ES-I3 (cell line): ENCODE data around the gene NDUFS3.

Experiments used
- H3K36me3 ChIP-seq: 2 replicates; pipeline ENCODE4 v1.6.1; 2013; ENCODE audit warnings: mild to moderate bottlenecking, low read length, control low read depth, moderate library complexity; ENCODE audit not compliant: insufficient read depth
- H3K4me1 ChIP-seq: 2 replicates; pipeline ENCODE4 v1.6.1; 2013; ENCODE audit warnings: mild to moderate bottlenecking, control low read depth, low read length; ENCODE audit not compliant: insufficient read depth
- H3K9ac ChIP-seq: 2 replicates; pipeline ENCODE4 v1.6.1; 2013; ENCODE audit warnings: low read depth, mild to moderate bottlenecking, low read length, moderate library complexity
- H3K9me3 ChIP-seq: 2 replicates; pipeline ENCODE4 v1.6.1; 2013; ENCODE audit warnings: mild to moderate bottlenecking, low read length, moderate library complexity; ENCODE audit not compliant: control insufficient read depth, insufficient read depth

Gene NDUFS3

DNA sequence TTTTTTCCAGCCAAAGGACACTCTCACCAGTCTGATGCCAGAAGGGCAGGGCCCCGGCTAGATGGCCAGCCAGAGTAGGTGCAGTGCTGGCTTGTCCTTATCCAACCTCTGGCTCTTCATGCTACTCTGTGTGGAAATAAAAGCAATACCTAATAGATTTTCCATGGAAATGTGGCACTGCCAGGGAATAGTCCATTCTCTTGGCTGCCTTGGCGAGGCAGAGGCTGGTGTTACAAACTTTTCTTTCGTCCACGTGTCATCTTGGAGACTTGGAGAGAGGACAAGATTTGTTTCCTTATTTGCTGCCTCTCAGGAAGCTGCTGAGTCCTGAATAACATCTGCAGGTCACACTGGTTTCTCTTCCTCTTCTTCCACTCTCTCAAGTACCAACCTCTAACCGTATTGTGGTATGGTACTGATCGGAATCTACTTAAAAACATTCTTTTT lies 32.5 kb downstream of the NDUFS3 start:
- Histone ChIP-seq H3K4me1 (no peaks in the 10 kb centered on the region), H3K36me3 (no peaks in the 10 kb centered on the region), H3K9ac (no peak overlapping the region), H3K9me3 (no peaks in the 10 kb centered on the region)

DNA sequence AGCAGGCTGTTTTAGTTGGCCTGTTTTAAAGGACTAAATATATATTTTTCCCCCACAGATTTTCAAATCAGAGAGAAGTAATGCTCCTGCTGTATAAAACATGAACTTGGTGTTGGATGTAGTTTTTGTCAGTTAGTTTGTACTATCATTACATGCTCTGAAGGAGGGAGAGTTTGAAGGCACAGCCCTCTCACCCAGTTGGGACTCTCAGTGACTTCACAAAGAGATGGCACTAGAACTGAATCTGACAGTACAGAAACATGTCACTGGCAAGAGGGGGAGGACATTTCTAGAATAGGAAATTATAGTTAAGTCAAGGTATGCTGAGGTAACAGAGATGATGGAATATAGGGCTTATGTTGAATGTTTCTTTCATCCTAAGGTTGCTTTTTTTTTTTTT lies 36.4 kb downstream of the NDUFS3 start:
- H3K4me1 ChIP-seq, result no peaks in the 10 kb centered on the region
- H3K36me3 ChIP-seq, result no peaks in the 10 kb centered on the region
- H3K9ac ChIP-seq, result no peak overlapping the region
- H3K9me3 ChIP-seq, result no peaks in the 10 kb centered on the region

DNA sequence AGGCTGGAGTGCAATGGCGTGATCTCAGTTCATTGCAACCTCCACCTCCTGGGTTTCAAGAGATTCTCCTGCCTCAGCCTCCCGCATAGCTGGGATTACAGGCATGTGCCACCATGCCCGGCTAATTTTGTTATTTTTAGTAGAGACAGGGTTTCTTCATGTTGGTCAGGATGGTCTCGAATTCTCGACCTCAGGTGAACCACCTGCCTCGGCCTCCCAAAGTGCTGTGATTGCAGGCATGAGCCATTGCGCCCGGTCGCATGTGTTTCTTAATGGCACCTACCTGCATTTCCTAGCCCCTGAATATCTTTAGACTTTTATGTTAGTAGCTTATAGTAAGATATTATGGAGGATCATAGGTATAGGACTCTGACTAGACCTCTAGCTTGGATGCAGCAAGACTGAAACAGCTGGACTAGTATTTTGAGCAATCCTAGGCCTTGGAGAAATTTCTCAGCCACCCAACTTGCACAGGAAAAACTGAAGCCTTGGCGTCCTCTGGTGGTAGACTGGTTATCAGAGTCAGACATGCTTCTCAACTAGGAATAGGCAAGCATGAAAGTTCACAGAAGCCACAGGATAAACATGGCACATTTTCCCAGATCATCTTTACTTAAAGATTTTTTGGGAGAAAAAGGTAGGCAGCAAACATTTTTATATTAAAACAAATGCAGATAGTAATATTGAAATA lies 38.0 kb downstream of the NDUFS3 start:
- Histone ChIP-seq H3K4me1 (no peaks in the 10 kb centered on the region), H3K36me3 (0 out of 2 replicates have a peak, but pooled peaks cover under 1% of the 10 kb centered on the region), H3K9me3 (no peaks in the 10 kb centered on the region), H3K9ac (no peak overlapping the region)

DNA sequence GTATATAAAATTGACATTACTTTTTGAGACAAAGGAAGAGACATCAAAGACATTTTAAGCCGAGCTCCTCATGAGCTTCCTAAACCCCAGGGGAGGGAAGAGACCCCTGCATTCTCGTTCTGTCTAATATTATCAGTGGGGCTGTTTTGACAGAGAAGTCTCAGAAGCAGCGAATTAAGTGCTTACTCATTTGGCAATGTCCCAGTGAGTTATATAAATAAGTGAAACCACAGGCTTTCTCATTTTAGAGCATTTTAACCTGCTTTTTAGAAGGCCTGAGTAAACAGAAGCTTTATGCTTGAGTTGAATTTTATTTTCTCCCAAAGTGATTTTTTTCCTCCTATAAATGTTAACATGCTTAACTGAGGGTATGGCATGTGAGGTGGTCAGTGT lies 38.5 kb downstream of the NDUFS3 start:
- Histone ChIP-seq H3K9me3 (no peaks in the 10 kb centered on the region), H3K9ac (no peak overlapping the region), H3K36me3 (0 out of 2 replicates have a peak, but pooled peaks cover 5% of the 10 kb centered on the region)

DNA sequence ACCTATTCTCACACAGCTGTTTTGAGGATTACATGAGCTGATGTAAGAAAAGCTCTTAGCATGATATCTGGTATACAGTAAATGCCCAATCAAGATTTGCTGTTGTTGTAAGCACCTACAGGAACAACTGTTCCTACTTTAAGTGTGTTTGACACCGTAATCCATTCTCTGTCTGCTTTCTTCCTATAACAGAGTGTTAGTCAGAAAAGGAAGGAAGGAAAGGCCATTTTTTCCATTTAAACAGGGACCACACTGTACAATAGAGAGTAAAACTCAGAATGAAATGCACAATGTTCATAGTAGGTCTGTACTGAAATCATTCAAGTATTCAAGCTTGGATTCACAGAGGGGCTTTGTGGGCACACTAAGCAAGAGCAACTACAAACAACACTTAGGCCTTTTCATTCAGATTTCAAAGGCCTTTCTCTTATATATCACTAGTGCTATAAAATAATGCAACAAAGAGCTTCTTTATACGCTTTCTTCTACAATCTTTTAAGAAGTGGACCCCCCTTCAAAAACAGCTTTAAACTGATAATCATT lies 42.0 kb downstream of the NDUFS3 start:
- Histone ChIP-seq H3K9me3 (no peaks in the 10 kb centered on the region), H3K36me3 (peaks cover 9% of the 10 kb centered on the region; the same call in 1 of the 2 replicates), H3K4me1 (no peaks in the 10 kb centered on the region), H3K9ac (no peak overlapping the region)

More for the DNA sequence above, 38.5 kb downstream of the NDUFS3 start:
- H3K4me1 ChIP-seq, result no peaks in the 10 kb centered on the region

DNA sequence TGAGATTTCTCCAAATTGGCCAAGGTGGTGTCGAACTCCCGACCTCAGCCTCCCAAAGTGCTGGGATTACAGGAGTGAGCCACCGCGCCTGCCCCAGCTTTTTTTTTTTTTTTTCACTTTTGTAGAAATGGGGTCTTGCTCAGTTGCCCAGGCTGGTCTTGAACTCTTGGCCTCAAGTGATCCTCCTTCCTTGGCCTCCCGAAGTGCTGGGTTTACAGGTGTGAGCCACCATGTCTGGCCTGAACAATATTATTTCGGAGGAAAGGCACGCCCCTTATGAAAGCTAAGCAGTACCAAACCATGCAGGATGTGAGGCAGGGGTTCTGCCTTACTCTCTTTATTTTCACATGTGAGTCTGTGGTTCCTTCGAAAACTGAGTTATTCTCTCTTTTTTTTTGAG lies 47.4 kb downstream of the NDUFS3 start:
- Histone ChIP-seq H3K9ac (no peak overlapping the region), H3K36me3 (peaks cover 25% of the 10 kb centered on the region), H3K4me1 (no peaks in the 10 kb centered on the region), H3K9me3 (no peaks in the 10 kb centered on the region)

DNA sequence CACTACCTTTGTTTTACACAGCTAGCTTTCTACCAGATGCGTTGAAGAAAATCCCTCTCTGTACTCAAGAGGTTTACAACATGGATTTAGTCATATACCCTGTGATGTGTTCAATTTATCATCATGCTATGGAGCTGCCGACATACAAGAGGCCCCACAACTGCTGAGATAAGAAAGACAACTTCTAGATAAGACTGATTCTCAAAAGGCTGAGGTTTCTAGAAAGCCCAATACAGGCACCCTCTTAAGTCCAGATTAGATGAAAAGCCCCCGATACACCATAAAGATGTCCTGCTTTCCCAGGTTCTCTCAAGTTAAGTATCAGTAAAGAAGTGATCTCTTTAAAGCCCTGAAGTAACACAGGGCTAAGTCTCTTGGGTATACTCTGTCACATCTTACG lies 49.2 kb downstream of the NDUFS3 start:
- Histone ChIP-seq H3K9ac (no peak overlapping the region), H3K36me3 (peaks cover 19% of the 10 kb centered on the region), H3K4me1 (no peaks in the 10 kb centered on the region), H3K9me3 (no peaks in the 10 kb centered on the region)

DNA sequence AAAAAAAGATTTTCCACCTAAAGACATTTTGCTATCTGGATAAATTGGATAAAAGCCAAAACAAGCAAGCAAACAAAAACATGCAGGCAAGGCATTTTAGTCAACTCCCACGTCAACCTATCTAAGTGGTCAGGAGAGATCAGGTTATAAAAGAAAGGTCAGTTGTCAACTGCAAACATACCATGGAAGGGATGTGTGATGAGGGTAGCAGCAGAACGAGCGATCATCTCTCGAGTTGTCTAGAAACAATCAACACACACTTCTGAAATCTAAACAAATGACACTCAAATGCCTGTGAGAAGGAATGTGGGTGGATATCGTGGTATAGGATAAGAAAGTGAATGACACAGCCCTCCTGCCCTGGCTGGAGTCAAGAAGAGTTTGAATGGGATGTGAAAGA lies 52.6 kb downstream of the NDUFS3 start:
- H3K9me3 ChIP-seq, result no peaks in the 10 kb centered on the region
- H3K9ac ChIP-seq, result no peak overlapping the region
- peaks cover 23% of the 10 kb centered on the region; the same call in 1 of the 2 replicates for H3K36me3 ChIP-seq
- no peaks in the 10 kb centered on the region for H3K4me1 ChIP-seq
